Measurements from ENCODE around the gene FAT3. TPM values are rescaled to one million over a fixed set of nuclear protein-coding genes. Genes with fewer than 3 reads are reported as not detected.

FAT3 gene
- polyA plus RNA-seq, 1 donor from 2014 or later, result 54.0 TPM

DNA sequence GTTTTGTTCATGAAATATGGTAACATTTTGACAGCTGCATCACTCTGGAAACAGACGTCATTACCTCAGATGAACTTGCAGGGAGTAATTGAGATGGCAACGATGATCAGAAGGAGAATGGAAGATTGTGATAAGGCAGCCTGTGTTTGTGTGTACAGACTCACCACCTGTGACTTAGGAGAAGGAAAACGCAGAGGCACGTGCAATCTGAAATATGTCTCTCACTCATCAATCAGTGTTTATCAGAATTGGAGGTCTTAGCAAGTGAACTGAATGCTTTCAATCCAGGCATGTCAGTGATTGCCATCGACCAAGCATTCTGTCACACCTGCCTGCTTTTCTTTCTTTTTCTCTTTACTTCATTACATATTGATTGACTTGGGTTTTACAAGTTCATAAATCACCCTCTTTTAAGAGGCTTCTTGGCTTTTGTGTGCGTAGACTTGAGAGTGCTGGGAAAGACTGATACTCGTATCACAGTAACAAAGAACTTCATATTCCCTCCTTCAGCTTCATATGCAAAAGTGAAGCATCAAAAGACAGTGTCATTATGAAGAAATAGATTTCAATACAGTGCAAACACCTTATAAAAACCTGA lies 24.6 kb downstream of the FAT3 start:
- Histone ChIP-seq H2AFZ (ENCODE audit: low read depth, low read length) (no peak overlapping the region), H3F3A (ENCODE audit: insufficient read depth, low read length, poor library complexity, severe bottlenecking) (no peaks in the 10 kb centered on the region), H3K9ac (ENCODE audit: low read length) (peak overlapping the region; percentile 3), H3K27ac (ENCODE audit: low read length) (peak overlapping the region; percentile 47), H3K9me3 (ENCODE audit: low read length) (no peaks in the 10 kb centered on the region), H3K4me3 (ENCODE audit: low read length) (peak overlapping the region; percentile 15), H3K79me2 (replicated peaks; ENCODE audit: insufficient read depth, low read length) (peaks cover 9% of the 10 kb centered on the region), H3K27me3 (ENCODE audit: insufficient read depth, low read depth, low read length) (no peaks in the 10 kb centered on the region), H3K9me2 (ENCODE audit: insufficient read depth, low read length) (no peaks in the 10 kb centered on the region), H4K20me1 (ENCODE audit: insufficient read depth) (no peaks in the 10 kb centered on the region), H3K4me2 (ENCODE audit: low read length) (peak overlapping the region; percentile 36), H3K36me3 (ENCODE audit: insufficient read depth, low read length) (no peaks in the 10 kb centered on the region)
- TF ChIP-seq, protein P1, sequence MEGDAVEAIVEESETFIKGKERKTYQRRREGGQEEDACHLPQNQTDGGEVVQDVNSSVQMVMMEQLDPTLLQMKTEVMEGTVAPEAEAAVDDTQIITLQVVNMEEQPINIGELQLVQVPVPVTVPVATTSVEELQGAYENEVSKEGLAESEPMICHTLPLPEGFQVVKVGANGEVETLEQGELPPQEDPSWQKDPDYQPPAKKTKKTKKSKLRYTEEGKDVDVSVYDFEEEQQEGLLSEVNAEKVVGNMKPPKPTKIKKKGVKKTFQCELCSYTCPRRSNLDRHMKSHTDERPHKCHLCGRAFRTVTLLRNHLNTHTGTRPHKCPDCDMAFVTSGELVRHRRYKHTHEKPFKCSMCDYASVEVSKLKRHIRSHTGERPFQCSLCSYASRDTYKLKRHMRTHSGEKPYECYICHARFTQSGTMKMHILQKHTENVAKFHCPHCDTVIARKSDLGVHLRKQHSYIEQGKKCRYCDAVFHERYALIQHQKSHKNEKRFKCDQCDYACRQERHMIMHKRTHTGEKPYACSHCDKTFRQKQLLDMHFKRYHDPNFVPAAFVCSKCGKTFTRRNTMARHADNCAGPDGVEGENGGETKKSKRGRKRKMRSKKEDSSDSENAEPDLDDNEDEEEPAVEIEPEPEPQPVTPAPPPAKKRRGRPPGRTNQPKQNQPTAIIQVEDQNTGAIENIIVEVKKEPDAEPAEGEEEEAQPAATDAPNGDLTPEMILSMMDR (IDR thresholded peaks at IDR 0.05; ENCODE audit: poor library complexity, severe bottlenecking), result no peak
- no peak for TF ChIP-seq SMC3 (conservative IDR thresholded peaks at IDR 0.05; ENCODE audit: poor library complexity)
- TF ChIP-seq MXI1 (conservative IDR thresholded peaks at IDR 0.05; ENCODE audit: poor library complexity, severe bottlenecking), result no peak
- TF ChIP-seq, protein P2, sequence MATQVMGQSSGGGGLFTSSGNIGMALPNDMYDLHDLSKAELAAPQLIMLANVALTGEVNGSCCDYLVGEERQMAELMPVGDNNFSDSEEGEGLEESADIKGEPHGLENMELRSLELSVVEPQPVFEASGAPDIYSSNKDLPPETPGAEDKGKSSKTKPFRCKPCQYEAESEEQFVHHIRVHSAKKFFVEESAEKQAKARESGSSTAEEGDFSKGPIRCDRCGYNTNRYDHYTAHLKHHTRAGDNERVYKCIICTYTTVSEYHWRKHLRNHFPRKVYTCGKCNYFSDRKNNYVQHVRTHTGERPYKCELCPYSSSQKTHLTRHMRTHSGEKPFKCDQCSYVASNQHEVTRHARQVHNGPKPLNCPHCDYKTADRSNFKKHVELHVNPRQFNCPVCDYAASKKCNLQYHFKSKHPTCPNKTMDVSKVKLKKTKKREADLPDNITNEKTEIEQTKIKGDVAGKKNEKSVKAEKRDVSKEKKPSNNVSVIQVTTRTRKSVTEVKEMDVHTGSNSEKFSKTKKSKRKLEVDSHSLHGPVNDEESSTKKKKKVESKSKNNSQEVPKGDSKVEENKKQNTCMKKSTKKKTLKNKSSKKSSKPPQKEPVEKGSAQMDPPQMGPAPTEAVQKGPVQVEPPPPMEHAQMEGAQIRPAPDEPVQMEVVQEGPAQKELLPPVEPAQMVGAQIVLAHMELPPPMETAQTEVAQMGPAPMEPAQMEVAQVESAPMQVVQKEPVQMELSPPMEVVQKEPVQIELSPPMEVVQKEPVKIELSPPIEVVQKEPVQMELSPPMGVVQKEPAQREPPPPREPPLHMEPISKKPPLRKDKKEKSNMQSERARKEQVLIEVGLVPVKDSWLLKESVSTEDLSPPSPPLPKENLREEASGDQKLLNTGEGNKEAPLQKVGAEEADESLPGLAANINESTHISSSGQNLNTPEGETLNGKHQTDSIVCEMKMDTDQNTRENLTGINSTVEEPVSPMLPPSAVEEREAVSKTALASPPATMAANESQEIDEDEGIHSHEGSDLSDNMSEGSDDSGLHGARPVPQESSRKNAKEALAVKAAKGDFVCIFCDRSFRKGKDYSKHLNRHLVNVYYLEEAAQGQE (IDR thresholded peaks at IDR 0.05; ENCODE audit: borderline replicate concordance), result no peak
- no peak for TF ChIP-seq TAF1 (IDR thresholded peaks at IDR 0.05; ENCODE audit: low read depth)
- TF ChIP-seq EP300 (conservative IDR thresholded peaks at IDR 0.05; ENCODE audit: poor library complexity, severe bottlenecking), result peak; percentile 84
- peak; percentile 48 for TF ChIP-seq POLR2AphosphoS5 (IDR thresholded peaks at IDR 0.05)
- no peak for TF ChIP-seq RAD21 (conservative IDR thresholded peaks at IDR 0.05)
- TF ChIP-seq EZH2 (IDR thresholded peaks at IDR 0.05; ENCODE audit: borderline replicate concordance, insufficient read depth, low read length, poor library complexity, severe bottlenecking), result no peak

DNA sequence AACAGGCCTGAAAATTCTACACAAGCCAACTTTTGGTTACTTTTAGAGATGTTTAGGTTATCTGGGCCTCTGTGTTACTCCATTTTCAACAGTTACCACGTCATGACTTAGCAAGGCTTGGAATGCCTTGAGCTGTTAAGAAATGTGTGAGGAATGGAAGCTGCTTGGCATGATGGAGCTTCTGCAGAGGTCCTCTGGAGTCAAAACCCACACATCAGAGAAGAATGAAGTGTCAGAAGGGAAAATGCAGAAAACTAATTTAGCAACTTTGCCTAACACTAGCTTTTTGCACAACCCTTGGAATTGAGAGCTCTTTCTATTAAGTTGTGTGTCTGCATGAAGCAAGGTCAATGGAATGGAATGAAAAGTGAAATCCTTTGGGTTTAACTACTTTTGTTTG lies 27.4 kb downstream of the FAT3 start:
- Histone ChIP-seq H4K20me1 (ENCODE audit: insufficient read depth) (no peaks in the 10 kb centered on the region), H2AFZ (ENCODE audit: low read depth, low read length) (no peak overlapping the region), H3K27ac (ENCODE audit: low read length) (no peak overlapping the region), H3K79me2 (replicated peaks; ENCODE audit: insufficient read depth, low read length) (peaks cover 5% of the 10 kb centered on the region), H3K9me2 (ENCODE audit: insufficient read depth, low read length) (no peaks in the 10 kb centered on the region), H3K9me3 (ENCODE audit: low read length) (no peaks in the 10 kb centered on the region), H3K27me3 (ENCODE audit: insufficient read depth, low read depth, low read length) (no peaks in the 10 kb centered on the region), H3K36me3 (ENCODE audit: insufficient read depth, low read length) (no peaks in the 10 kb centered on the region), H3K4me3 (ENCODE audit: low read length) (no peak overlapping the region), H3K9ac (ENCODE audit: low read length) (no peak overlapping the region), H3K4me2 (ENCODE audit: low read length) (no peak overlapping the region), H3F3A (ENCODE audit: insufficient read depth, low read length, poor library complexity, severe bottlenecking) (no peaks in the 10 kb centered on the region)
- no peak for TF ChIP-seq MXI1 (conservative IDR thresholded peaks at IDR 0.05; ENCODE audit: poor library complexity, severe bottlenecking)
- no peak for TF ChIP-seq EP300 (conservative IDR thresholded peaks at IDR 0.05; ENCODE audit: poor library complexity, severe bottlenecking)

Data from neural cell (in vitro differentiated cells).